HG02610 (cell line): Measurements from ENCODE around the gene RTF1.

Experiments used
- ATAC-seq: cut with Tn5 transposase; IDR thresholded peaks from one replicate; pipeline ENCODE4 v1.9.1; 2021; ENCODE audit warnings: mild to moderate bottlenecking, moderate library complexity; ENCODE audit not compliant: unreplicated experiment

Gene RTF1

GRCh38 chr15:41502795-41503668, 86.1 kb downstream of the RTF1 start:
- ATAC-seq = no peak

- no peak for ATAC-seq
Measured at GRCh38 chr15:41503669-41504010, 86.7 kb downstream of the RTF1 start.

GRCh38 chr15:41504751-41505492, 88.0 kb downstream of the RTF1 start:
- ATAC-seq = no peak

- no peak for ATAC-seq
Measured at GRCh38 chr15:41505776-41506175, 88.9 kb downstream of the RTF1 start.

GRCh38 chr15:41506796-41507341, 90.0 kb downstream of the RTF1 start:
- no peak for ATAC-seq

- no peak for ATAC-seq
Measured at GRCh38 chr15:41507820-41508290, 91.0 kb downstream of the RTF1 start.

- no peak for ATAC-seq
Measured at GRCh38 chr15:41510728-41511127, 93.8 kb downstream of the RTF1 start.

- ATAC-seq = no peak
Measured at GRCh38 chr15:41511331-41511898, 94.5 kb downstream of the RTF1 start.

- no peak for ATAC-seq
Measured at GRCh38 chr15:41511899-41512369, 95.0 kb downstream of the RTF1 start.

GRCh38 chr15:41512512-41512939, 95.6 kb downstream of the RTF1 start:
- ATAC-seq = no peak

GRCh38 chr15:41512940-41513505, 96.1 kb downstream of the RTF1 start:
- ATAC-seq = no peak

- no peak for ATAC-seq
Measured at GRCh38 chr15:41513506-41514227, 96.8 kb downstream of the RTF1 start, which contains the start of gene LTK. Gene LTK, minus strand, starts transcription at chr15:41513827. Its CDS starts 118 bp downstream, at chr15:41513709.

GRCh38 chr15:41517895-41518449, 101.1 kb downstream of the RTF1 start:
- no peak for ATAC-seq

- ATAC-seq = no peak
Measured at GRCh38 chr15:41520636-41521035, 103.7 kb downstream of the RTF1 start.

- no peak for ATAC-seq
Measured at GRCh38 chr15:41521614-41522013, 104.7 kb downstream of the RTF1 start.

GRCh38 chr15:41523097-41523496, 106.2 kb downstream of the RTF1 start:
- ATAC-seq = no peak

GRCh38 chr15:41530363-41530956, 113.6 kb downstream of the RTF1 start:
- ATAC-seq = no peak
